HepG2 (cell line): ENCODE measurements around the gene IQCE.

ENCODE experiments used
- EHMT2 ChIP-seq: fragments of 200-600 bp; sonication (generic); IDR thresholded peaks from 2 replicates; pipeline ENCODE4 v1.7.0; 2017; ENCODE audit warnings: antibody characterized with exemption, low read depth, low read length, borderline replicate concordance
- ERF ChIP-seq: IDR thresholded peaks from 2 replicates; pipeline ENCODE4 v1.6.1; 2018; ENCODE audit warnings: missing biosample characterization, missing genetic modification reagents
- MAX ChIP-seq: IDR thresholded peaks from 2 replicates; pipeline ENCODE4 v1.6.1; 2012; ENCODE audit warnings: inconsistent platforms
- NRL ChIP-seq: sonication (generic); formaldehyde crosslinking; IDR thresholded peaks from 2 replicates; pipeline ENCODE4 v1.5.0; 2020; ENCODE audit warnings: missing genetic modification reagents, mild to moderate bottlenecking, moderate library complexity, borderline replicate concordance
- SP1 ChIP-seq, 2 experiments: fragments of 450-650 bp in 1 of 2; sonication (generic) in 1 of 2; formaldehyde crosslinking in 1 of 2; IDR thresholded peaks; 2 replicates each; pipeline versions ENCODE4 v1.4.0 to v1.6.1; 2016 to 2020; ENCODE audit warnings: missing genetic modification reagents in 1 of 2
- TARDBP ChIP-seq: sonication (generic); formaldehyde crosslinking; IDR thresholded peaks from 2 replicates; pipeline ENCODE4 v1.8.0; 2022; ENCODE audit warnings: mild to moderate bottlenecking, missing genetic modification reagents
- ZBTB7B ChIP-seq: sonication (generic); formaldehyde crosslinking; IDR thresholded peaks from 2 replicates; pipeline ENCODE4 v1.4.0; 2020; ENCODE audit warnings: missing genetic modification reagents
- ZNF704 ChIP-seq: sonication (generic); formaldehyde crosslinking; IDR thresholded peaks from 2 replicates; pipeline ENCODE4 v1.8.1; 2023; ENCODE audit warnings: mild to moderate bottlenecking, inconsistent platforms, moderate library complexity, missing genetic modification reagents, borderline replicate concordance
- TF ChIP-seq, protein P1 (sequence below): sonication (generic); formaldehyde crosslinking; IDR thresholded peaks from 2 replicates; pipeline ENCODE4 v1.4.0; 2020; ENCODE audit warnings: missing genetic modification reagents
- TF ChIP-seq, protein P2 (sequence below): sonication (generic); formaldehyde crosslinking; IDR thresholded peaks from 2 replicates; pipeline ENCODE4 v1.5.0; 2020; ENCODE audit warnings: mild to moderate bottlenecking, missing genetic modification reagents, moderate library complexity

GRCh38 chr7:2633538-2634266 is 74.9 kb downstream of the IQCE start:
- TF ChIP-seq NRL (no peak; the same call in 1 of the 2 replicates), EHMT2 (no peak), TARDBP (CRISPR knock-in tag) (no peak), ZNF704 (no peak), ERF (CRISPR knock-in tag) (no peak), MAX (no peak), SP1 (IDR thresholded peaks at IDR 0.05) (no peak), SP1 (CRISPR knock-in tag; IDR thresholded peaks at IDR 0.05) (no peak), ZBTB7B (CRISPR knock-in tag) (no peak; the same call in 1 of the 2 replicates)
- TF ChIP-seq, protein P1, sequence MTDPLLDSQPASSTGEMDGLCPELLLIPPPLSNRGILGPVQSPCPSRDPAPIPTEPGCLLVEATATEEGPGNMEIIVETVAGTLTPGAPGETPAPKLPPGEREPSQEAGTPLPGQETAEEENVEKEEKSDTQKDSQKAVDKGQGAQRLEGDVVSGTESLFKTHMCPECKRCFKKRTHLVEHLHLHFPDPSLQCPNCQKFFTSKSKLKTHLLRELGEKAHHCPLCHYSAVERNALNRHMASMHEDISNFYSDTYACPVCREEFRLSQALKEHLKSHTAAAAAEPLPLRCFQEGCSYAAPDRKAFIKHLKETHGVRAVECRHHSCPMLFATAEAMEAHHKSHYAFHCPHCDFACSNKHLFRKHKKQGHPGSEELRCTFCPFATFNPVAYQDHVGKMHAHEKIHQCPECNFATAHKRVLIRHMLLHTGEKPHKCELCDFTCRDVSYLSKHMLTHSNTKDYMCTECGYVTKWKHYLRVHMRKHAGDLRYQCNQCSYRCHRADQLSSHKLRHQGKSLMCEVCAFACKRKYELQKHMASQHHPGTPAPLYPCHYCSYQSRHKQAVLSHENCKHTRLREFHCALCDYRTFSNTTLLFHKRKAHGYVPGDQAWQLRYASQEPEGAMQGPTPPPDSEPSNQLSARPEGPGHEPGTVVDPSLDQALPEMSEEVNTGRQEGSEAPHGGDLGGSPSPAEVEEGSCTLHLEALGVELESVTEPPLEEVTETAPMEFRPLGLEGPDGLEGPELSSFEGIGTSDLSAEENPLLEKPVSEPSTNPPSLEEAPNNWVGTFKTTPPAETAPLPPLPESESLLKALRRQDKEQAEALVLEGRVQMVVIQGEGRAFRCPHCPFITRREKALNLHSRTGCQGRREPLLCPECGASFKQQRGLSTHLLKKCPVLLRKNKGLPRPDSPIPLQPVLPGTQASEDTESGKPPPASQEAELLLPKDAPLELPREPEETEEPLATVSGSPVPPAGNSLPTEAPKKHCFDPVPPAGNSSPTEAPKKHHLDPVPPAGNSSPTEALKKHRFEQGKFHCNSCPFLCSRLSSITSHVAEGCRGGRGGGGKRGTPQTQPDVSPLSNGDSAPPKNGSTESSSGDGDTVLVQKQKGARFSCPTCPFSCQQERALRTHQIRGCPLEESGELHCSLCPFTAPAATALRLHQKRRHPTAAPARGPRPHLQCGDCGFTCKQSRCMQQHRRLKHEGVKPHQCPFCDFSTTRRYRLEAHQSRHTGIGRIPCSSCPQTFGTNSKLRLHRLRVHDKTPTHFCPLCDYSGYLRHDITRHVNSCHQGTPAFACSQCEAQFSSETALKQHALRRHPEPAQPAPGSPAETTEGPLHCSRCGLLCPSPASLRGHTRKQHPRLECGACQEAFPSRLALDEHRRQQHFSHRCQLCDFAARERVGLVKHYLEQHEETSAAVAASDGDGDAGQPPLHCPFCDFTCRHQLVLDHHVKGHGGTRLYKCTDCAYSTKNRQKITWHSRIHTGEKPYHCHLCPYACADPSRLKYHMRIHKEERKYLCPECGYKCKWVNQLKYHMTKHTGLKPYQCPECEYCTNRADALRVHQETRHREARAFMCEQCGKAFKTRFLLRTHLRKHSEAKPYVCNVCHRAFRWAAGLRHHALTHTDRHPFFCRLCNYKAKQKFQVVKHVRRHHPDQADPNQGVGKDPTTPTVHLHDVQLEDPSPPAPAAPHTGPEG (CRISPR knock-in tag) = no peak
- TF ChIP-seq, protein P2, sequence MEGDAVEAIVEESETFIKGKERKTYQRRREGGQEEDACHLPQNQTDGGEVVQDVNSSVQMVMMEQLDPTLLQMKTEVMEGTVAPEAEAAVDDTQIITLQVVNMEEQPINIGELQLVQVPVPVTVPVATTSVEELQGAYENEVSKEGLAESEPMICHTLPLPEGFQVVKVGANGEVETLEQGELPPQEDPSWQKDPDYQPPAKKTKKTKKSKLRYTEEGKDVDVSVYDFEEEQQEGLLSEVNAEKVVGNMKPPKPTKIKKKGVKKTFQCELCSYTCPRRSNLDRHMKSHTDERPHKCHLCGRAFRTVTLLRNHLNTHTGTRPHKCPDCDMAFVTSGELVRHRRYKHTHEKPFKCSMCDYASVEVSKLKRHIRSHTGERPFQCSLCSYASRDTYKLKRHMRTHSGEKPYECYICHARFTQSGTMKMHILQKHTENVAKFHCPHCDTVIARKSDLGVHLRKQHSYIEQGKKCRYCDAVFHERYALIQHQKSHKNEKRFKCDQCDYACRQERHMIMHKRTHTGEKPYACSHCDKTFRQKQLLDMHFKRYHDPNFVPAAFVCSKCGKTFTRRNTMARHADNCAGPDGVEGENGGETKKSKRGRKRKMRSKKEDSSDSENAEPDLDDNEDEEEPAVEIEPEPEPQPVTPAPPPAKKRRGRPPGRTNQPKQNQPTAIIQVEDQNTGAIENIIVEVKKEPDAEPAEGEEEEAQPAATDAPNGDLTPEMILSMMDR = no peak
